SIG-M5 (cell line): ENCODE measurements around the gene MICAL2.
"Not testable (repeated sequence)": the region's sequence is repeated elsewhere in the genome, so short reads cannot be mapped to it uniquely, and the experiment has no call there.

Experiments
- DNase-seq: peaks from one replicate; lab custom pipeline; 2025; lab: John Stamatoyannopoulos, UW

Gene MICAL2

DNA sequence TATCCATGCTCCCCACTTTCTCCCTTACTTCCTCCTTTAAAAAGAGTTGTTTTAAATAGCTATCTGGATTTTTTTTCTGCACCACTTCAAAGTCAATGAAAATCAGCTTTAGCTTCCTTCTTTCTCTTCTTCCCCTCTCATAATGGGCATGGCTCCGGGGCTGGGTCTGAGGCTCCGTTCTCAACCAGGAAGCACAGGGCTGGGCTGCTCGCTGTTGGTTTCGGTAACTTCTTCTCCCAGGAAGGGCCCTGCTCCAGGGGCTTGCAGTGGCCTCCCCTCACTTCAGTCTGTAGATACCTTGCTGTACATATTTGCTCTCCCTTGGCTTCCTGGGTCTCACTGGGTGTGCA lies 23.8 kb downstream of the MICAL2 start:
- no peak for DNase-seq

DNA sequence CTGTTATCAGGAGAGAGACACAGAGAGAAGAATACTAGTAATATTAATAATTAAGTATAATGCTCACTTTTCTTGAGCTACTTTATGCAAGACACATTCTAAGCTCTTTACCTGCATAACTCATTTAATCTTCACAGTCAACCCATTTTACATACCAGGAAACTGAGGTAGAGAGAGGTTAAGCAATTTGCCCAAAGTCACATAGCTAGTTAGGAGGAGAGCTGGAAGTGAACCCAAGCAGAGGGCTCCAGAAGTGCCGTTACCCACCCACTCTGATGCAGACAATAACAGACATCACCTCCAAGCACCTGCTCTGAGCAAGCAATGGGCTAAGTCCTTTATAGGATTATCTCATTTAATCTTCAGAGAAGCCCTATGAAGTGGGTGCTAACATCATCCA lies 24.8 kb downstream of the MICAL2 start:
- DNase-seq = no peak

DNA sequence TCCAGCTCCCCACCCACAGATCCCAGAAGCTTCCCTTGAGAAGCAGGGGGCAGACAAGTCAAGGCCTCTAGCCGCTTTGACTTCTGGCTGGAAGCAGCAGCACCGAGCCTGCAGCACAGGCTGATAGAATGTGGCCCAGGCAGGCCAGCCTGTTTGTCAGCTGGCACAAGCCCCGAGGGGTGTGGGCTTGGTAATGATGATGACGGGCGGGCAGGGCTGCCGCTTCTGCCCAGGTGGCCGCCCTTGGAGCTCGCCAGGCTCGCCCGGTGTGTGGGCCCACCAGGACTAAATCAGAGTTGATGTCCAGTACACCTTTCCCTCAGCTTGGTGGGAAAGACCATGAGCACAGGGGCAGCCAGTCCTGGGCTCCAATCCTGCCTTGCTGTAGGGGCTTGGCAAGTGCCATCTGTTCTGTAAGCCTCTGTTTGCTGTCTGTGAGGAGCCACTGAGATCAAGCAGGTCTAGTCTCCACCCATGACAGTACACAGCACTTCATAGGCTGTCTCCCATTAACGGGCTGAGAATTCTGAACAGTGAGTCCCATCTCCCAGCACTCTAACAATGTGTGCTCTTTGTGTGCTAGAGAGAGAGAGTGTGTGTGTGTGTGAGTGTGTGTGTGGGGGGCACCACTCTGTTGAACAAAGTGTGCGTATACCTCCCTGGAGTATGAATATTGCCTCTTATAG lies 26.8 kb downstream of the MICAL2 start:
- no peak for DNase-seq

DNA sequence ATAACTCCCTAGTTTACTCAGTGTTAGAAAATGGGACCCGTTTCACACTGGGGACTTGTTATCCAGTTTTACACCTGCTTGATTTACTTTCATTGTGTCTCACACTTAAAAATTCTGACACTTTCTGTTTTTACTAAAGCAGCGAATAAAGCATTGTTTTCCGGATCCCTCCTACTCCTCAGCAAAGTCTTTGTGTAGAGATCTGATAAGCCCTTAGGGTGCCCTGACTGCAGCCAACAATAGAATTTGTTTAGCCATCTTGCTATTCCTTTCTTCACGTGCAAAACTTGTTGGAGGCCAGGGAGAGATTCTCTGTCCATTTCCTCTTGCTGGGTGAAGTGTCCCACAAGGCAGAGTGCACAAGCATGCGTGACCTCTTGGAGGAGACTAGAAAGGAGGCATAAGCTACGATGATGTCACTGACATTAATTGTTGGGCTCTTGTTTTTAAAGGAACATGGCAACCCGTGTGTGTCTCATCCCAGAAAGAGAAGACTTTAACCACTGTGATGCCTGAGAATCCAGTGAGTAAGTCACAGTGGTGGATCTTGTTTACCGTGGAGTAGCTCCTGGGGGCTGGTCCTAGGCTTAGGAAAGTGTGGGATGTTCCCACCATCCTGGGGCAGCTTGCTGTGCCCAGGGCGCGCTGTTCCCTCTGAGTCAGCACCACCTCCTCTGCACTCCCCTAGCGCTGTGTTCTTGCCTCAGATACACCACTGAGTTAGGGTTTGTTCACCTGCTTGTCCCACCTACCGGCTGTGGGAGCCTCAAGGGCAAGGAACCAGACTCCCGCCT lies 27.7 kb downstream of the MICAL2 start:
- no peak for DNase-seq

DNA sequence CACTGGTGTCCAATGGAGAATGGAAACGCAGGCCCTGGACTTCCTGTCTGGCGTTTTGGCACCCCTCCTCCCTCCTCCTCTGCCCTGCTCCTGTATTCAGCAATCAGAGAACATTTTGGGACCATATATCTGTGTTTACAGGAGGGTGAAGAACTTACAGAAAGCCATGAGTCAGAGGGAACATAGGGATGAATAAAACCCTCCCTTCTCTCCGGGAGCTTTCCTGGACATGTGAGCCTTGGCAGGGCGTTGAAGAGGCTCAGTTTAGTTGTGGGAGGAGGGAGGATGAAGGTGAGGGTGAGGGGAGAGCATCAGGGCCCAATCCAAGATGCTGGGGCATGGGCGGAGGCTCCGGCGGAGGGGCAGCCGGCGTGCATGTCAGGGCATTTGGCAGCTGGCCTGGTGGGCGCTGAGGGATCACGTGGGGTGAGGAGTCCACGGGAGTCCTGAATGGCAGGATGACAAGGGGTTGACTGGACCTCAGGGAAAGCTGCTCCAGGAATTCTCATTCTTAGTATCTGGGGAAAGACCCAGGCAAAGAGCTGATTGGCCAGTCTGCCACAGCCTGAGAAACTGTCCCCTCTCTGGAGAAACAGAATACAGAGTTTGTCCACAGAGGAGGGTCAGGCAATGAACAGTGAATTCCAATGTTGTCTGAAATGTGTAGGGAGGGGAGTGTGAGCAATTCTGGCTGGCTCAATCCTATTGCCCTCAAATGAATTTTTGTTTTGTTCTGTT lies 28.9 kb downstream of the MICAL2 start:
- DNase-seq = no peak

DNA sequence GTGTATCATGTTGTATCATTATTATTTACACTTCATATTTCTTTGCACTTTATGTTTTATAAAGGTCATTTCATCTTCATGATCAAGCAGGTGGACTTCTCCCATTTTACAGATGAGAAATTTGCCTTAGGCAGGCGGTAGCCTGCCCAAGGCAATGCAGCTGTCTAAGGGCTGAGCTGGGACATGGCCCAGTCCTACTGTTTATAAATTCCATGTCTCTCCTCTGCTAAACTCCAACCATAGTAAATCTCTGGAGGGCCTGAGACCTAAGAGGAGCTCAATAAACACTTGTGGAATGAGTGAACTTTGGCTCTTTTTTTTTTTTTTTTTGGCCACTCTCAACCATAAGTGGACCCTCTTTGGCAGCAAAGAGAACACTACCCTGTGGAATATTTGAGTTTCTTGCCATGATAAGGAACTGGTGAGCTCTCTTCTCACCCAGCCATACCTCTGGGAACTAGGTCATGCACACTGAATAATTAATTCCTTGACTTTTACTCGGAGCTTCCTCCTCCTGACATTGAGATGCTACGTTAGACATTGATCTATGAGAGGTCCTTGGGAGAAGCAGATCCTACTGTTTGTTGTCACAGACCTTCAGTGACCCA lies 29.9 kb downstream of the MICAL2 start:
- DNase-seq = no peak

DNA sequence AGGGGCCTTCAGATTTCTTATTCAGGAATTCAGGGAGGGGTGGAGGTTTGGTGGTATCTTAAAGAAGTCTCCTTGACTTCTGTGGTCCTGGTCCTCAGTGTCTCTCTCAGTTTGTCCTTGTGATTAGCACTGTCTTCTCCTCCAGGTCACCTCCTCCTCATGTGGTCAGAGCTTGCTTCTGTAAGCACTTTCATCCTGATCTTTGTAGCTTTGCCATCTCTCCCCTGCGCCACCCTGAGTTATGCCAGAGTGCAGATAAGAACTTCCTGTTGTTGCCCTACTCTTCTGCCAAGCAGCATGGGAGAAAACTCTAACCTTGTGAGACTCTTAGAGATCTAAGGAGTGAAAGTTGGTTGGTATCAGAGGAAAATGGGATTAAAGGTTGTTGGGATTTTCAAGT lies 30.9 kb downstream of the MICAL2 start:
- no peak for DNase-seq

DNA sequence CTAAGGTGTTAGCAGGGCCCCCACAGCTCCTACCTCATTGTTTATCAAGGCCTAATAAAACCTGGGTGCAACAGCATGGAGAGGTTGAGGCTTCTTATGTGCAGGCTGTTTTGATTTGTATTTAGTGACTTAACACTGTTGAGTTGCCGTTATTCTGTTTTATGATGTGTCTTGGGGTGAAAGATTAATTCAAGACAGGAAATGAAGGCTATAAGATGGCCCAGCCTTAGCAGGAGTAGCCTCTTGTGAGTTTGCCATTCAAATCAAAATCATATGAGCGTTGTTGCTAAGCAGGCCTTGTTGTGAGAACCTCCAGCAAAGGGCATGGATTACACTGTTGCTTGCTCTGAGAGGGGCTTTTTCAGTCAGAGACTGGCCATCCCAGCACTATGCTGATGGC lies 31.8 kb downstream of the MICAL2 start:
- no peak for DNase-seq

DNA sequence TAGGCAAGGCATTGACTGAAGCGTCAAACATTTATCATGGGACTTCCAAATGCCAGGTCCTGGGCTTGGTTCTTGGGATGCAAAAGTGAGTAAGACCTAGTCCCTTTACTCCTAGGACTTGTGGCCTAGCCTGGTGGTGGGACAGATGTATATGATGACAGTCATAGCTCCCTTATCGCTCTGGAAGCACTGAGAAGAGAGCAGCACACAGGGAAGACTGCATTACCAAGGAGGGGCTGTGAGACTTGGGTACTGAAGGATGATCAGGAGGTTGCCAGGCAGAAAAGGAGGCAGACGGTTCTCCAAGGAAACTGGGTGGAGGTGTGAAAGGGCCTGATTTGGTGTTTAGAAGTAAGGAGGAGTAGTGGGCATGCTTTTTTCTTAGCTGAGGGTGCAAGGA lies 32.5 kb downstream of the MICAL2 start:
- no peak for DNase-seq

DNA sequence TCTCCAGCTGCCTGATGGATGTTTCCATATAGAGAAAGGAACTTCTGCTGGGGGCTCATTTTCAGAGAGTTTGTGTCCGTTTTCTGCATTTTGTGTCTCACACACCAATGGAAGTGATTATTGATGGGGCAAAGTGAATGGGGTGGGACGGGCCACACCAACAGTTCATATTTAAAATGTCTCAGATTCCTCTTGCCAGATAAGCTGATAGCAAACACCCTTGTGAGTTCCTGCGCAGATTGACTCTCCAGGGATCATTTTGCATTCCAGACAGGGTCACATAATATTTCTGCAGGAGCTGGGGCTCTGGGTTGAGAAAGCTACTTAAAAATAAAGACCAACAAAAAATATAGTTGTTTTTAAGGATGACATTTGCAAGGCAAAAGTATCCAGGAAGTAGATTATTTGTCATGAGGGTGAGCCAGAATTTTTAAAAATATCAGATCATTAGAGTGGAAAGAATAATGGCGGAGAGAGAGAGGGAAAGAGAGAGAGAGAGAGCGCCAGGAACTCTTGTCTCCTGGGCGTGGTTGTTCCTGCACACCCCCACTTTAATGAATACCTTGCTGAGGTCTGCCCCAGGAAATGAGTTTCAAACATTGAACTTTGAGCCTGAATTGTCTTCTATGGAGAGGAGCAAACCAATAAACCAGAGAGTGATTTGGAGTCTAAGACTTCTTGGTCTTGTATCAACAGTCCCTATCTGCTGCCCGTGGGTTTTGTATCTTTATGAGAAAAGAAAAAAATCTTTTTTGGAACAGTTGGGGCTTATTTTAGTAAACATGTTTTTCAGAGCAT lies 33.3 kb downstream of the MICAL2 start:
- no peak for DNase-seq

DNA sequence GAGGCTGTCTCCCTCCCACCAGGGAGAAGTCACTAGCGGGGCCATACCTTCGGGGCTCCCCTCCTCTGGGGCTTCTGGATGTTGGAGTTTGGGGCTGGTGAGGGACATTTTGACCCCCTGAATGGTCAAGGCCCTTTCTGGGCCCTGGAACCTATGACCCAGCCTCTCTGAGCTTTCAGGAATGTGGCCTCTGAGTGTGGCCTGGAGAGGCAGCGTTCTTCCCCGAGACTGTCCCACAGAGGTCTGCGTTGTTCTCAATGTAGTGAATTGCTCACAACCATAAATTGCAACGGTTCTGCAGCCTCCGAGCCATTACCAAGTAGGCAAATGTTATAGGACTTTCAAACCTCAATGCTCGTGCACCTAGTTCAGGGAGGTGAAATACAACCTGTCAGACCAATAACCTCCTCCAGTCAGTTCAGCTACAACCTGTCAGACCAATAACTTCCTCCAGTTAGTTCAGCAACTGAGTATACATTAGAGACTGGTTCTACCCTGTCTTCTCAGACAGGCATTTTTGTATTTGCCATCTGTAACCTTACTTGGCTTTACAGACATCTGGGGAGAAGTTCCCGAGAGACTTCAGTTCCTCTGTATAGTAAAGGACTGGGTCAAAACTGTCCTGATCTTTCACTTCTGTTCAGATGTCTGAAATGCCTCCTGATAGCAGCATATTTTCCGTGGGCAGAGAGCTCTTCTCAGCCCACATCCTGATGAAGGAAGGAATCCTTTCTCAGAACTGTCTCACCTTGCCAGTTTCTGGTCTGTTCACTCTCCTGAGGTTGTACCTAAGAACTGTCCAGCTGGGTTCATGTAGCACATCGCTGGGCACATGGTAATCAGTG lies 34.2 kb downstream of the MICAL2 start:
- no peak for DNase-seq

DNA sequence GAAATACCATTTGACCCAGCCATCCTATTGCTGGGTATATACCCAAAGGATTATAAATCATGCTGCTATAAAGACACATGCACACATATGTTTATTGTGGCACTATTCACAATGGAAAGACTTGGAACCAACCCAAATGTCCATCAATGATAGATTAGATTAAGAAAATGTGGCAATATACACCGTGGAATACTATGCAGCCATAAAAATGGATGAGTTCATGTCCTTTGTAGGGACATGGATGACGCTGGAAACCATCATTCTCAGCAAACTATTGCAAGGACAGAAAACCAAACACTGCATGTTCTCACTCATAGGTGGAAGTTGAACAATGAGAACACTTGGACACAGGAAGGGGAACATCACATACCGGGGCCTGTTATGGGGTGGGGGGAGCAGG lies 36.3 kb downstream of the MICAL2 start:
- DNase-seq = not testable (repeated sequence)

DNA sequence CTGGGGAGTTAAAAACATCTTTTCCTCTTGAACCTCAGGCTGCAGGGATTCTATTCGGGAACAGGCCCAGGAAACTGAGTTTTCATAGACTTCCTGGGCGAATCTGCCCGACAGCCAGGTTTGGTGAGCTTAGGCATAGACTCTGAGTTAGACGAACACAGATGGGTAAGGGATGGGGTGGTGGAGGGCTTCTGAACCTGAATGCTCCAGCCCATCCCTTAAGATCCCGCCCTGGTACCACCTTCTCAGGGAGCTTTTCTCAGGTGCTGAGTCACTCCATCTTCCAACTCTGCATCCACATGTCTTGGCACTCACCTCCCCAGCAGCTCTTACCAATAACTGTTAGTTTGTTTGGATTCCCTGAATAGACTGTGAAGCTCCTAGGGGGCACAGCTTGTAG lies 37.4 kb downstream of the MICAL2 start:
- no peak for DNase-seq

DNA sequence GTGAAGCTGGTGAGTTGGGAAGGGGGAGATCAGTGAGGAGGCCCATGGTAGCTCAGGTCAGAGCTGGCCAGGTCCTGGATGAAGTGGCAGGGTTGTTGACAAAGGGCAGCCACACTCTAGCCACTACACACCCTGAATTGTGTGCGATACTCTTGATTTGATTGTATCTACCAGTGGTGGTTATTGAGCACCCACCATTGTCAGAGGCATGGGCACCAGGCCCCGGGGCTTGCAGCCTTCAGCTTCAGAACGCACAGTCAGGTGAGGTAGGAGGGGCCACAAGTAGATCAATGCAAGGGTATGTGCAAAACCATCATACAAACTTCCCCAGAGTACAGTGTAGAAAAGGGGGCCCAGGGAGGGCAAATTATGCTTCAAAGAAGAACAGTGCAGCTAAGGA lies 38.1 kb downstream of the MICAL2 start:
- no peak for DNase-seq

DNA sequence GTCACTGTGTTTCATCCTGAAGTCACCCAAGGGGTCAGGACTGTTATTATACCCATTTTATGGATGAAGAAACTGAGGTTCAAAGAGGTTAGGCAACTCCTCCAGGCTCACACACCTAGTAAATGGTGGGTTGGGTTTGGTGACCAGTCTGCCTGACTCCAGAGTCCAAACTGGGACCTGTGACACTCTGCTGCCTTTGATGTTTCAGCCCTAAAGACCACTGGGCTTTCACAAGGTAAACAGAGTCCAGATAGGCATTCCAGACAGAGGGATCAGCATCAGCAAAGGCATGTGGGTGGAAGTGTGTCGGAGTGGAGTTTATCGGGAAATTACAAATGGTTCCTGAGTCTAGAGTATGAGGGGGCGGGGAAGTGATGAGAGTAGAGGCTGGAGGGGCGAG lies 38.5 kb downstream of the MICAL2 start:
- no peak for DNase-seq

DNA sequence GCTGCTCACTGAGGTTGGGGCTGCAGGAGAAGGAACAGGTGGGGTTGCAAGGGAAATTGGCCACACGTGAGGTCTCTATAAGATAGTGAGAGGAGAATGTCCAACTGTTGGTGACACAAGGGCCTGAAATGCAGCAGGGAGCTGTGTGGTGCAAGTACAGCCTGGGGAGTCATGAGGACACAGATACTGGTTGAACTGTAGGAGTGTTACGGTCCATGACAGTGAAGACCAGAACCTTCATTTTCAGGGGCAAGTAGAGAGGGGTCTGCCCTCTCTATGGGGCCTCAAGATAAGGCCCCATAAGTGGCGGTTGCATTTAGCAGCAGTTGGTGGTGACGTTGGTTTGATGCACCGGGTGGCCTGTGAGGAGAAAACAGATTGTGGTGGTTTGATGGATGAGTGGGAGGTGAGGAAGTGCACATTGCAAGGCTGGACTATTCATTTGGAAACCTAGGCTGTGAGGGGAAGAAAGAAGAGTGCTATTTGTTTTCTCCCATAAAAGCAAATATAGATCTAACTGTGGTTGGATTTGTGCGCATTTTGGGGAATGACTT lies 39.4 kb downstream of the MICAL2 start:
- no peak for DNase-seq

DNA sequence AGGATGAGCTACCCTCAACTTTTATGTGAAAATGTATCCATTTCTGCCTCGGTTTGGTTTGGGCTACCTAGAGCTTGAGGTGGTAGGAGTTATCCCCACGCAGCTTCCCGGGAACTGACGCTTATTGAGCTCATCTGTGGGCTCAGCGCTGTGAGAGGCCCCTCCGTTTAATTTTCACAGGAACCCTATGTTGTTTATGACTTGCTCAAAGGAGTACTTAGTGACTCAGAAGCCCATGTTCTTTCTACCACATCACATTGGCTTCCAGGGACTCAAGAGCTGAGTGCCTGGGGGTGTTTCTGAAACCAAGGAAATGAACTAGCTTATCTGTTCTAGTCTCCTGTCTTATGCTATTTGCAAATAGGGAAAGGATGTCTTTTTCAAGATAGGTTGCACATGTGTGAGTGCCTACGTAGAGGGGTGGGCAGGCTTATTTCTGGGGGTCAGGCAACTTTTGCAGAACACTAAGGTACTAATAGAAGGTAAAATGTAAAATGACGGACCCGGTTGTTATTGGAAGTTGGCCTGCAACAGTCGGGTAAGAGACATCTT lies 40.5 kb downstream of the MICAL2 start:
- no peak for DNase-seq

DNA sequence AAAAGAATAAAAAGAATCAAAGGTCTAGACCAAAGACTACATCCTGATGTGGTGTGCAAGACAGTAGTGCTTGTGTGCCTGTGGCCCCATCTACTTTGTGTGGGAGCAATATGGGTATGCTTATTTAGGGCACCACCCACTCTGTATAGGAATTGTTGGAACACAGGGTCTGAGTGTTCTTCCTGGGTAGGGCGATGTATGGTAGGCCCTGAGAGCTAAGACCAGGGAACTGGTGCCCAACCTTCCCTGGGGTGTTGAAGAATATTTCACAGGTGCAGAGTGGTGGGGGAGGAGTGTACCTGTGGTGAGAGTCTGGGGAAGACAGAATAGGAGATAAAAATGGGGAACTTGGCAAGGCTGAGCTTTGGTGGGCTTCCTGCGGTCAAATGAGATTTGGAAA lies 41.9 kb downstream of the MICAL2 start:
- DNase-seq = no peak

DNA sequence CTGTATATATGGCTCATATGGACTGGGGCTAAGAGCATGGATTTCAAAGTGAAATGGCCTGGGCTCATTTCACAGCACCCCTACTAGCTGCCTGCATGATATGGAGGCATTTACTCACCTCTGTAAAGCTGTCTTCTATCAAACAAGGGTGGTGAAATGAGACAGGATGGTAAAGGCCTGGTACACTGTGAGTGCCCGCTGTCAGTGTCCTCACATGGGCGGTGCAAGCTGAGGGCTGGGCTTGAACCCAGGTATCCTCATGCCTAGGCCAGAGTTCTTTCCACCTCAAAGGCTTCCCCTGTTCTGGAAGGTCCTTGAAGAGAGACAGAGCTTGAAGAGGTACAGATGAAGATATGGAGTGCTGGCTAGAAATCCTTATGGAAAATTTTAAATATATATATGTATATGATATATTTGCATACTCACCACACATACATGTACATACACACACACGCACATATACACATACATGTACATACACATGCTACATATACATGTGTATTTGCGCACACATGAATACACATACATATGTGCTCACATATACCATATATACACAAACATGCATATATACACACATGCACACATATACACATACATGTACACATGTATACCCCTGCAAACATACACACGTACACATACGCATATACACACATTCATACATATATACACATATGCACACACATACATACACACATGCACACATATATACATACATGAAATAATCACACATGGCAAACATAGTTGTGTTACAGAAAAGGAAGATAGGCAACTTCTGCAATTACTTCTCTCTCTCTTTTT lies 44.7 kb downstream of the MICAL2 start:
- DNase-seq = no peak

DNA sequence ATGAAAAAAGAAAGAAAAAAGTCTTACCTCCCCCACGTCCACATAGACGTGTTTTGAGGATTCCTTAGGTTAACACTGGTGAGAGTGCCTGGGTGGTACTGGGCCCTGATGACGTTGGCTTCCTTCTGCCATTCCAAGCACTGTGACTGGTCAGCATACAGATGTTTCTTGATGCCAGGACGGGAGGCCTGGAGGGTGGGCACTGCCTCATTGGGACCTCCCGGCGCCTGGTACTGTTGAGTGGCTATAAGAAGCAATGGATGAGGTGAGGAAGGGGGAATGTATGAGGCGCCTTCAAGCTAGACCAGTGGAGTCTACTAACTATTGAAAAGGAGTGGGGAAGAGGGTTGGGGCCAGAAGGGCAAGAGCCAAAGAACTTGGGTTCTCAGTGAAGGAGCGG lies 45.3 kb downstream of the MICAL2 start:
- no peak for DNase-seq
